T-cell (primary cell): ENCODE results near the gene P2RX1. TPM values are rescaled to one million over a fixed set of nuclear protein-coding genes. Genes with fewer than 3 reads are reported as not detected.

Experiments used
- ATAC-seq, 4 experiments: fragments of 200-7000 bp in 3 of 4; fragments of 150-1000 bp in 1 of 4; cut with Tn5 transposase; replicated peaks in 1 of 4; 1 replicate in 3 of 4; 2 replicates in 1 of 4; pipeline ENCODE4 v1.10.0; 2021; ENCODE audit warnings: moderate library complexity in 3 of 4, mild to moderate bottlenecking in 2 of 4, moderate number of reproducible peaks in 1 of 4
- CTCF ChIA-PET, 2 donors: fragments of 300-600 bp; sonication (Branson Sonifier 250); formaldehyde crosslinking; loops; one replicate each; lab custom pipeline; 2022; ENCODE audit warnings: antibody characterized with exemption in 2 of 2; lab: Charles Lee
- POLR2A ChIA-PET, 2 donors: fragments of 300-600 bp; sonication (Branson Sonifier 250); formaldehyde crosslinking; loops; one replicate each; lab custom pipeline; 2022; ENCODE audit warnings: antibody characterized with exemption in 2 of 2; lab: Charles Lee
- DNase-seq, 35 experiments: peaks; one replicate each; pipeline versions ENCODE4 v3.0.0 to v3.0.0-alpha.2; 2013 to 2023
- H3K27ac ChIP-seq: one replicate; pipeline ENCODE4 v1.5.1; 2013; ENCODE audit warnings: low read length
- H3K27me3 ChIP-seq, 2 experiments: replicated peaks in 1 of 2; 1 replicate in 1 of 2; 2 replicates in 1 of 2; pipeline versions ENCODE4 v1.6.1 to v1.7.0; 2013; ENCODE audit warnings: low read length in 1 of 2, mixed read lengths in 1 of 2; ENCODE audit not compliant: control insufficient read depth in 2 of 2, insufficient read depth in 2 of 2; ENCODE audit errors: extremely low read depth in 1 of 2
- H3K36me3 ChIP-seq, 2 donors: 1 replicate in 1 of 2; 2 replicates in 1 of 2; pipeline versions ENCODE4 v1.6.1 to v1.7.0; 2013; ENCODE audit warnings: low read length in 1 of 2; ENCODE audit not compliant: control insufficient read depth in 2 of 2, insufficient read depth in 1 of 2; ENCODE audit errors: extremely low read depth in 1 of 2
- H3K4me1 ChIP-seq, 2 experiments: 1 replicate in 1 of 2; 2 replicates in 1 of 2; pipeline versions ENCODE4 v1.6.1 to v1.7.0; 2013; ENCODE audit warnings: low read length in 2 of 2, mixed read lengths in 1 of 2; ENCODE audit not compliant: insufficient read depth in 2 of 2, control insufficient read depth in 1 of 2; ENCODE audit errors: extremely low read depth in 1 of 2
- H3K4me3 ChIP-seq, 2 donors: 1 replicate in 1 of 2; 2 replicates in 1 of 2; pipeline versions ENCODE4 v1.5.1 to v1.7.0; 2013; ENCODE audit warnings: mild to moderate bottlenecking in 2 of 2, low read length in 1 of 2, moderate library complexity in 1 of 2; ENCODE audit not compliant: control insufficient read depth in 1 of 2; ENCODE audit errors: extremely low read depth in 1 of 2
- H3K9me3 ChIP-seq: 2 replicates; pipeline ENCODE4 v1.7.0; 2013
- H3K27ac Mint-ChIP-seq, 2 donors: one replicate each; pipeline ENCODE4 v1.8.0; 2020 to 2021; ENCODE audit warnings: mild to moderate bottlenecking in 2 of 2, mixed read lengths in 2 of 2
- H3K27me3 Mint-ChIP-seq, 2 donors: one replicate each; pipeline ENCODE4 v1.8.0; 2021 to 2022; ENCODE audit warnings: mixed read lengths in 2 of 2
- H3K36me3 Mint-ChIP-seq: one replicate; pipeline ENCODE4 v1.8.0; 2021; ENCODE audit warnings: mixed read lengths
- H3K4me1 Mint-ChIP-seq, 3 donors: one replicate each; pipeline ENCODE4 v1.8.0; 2020 to 2022; ENCODE audit warnings: mixed read lengths in 3 of 3, mild to moderate bottlenecking in 1 of 3
- H3K4me3 Mint-ChIP-seq, 3 donors: one replicate each; pipeline ENCODE4 v1.8.0; 2020 to 2022; ENCODE audit warnings: mild to moderate bottlenecking in 3 of 3, mixed read lengths in 3 of 3, moderate library complexity in 3 of 3
- H3K9me3 Mint-ChIP-seq, 3 donors: one replicate each; pipeline ENCODE4 v1.8.0; 2020 to 2022; ENCODE audit warnings: mixed read lengths in 3 of 3
- WGBS: methylation state at CpG from one replicate; pipeline ENCODE4 v1.1.5; 2013; ENCODE audit warnings: missing lambda C conversion rate; ENCODE audit not compliant: insufficient coverage; 5-methylcytosine and 5-hydroxymethylcytosine counted together
- total RNA-seq, 35 experiments: library from RNA in 6 of 35; stranded (reverse) in 6 of 35; fragments of 120-200 nt in 1 of 35; gene quantifications; one replicate each; pipeline versions ENCODE4 v1.2.1 to v1.2.4 and lab custom pipeline; 2013 to 2026

Gene P2RX1
- total RNA-seq, 5 donors from 2014 or later (not counting 1 experiment from before 2014, with no cell fraction given): 0.95 to 3.3 (median 1.2) TPM

- ChIA-PET CTCF (interaction anchor here in 1 of 2 donors (1.0 to 1.3 kb wide), 2 partner anchors 46 to 49 kb away, joined by 3 read pairs; partner anchors contain the start of gene P2RX1), POLR2A (interaction anchor here in 1 of 2 donors (0.6 kb wide), 1 partner anchor 68 kb away, joined by 3 read pairs; no protein-coding TSS in a partner anchor)
- WGBS: 29% methylated on average over 5 of the region's 11 CpGs
- peak overlapping the region; percentile 85 to 88 for H3K27ac Mint-ChIP-seq
- peaks cover 2% of the 10 kb centered on the region for H3K36me3 Mint-ChIP-seq
- H3K4me1 Mint-ChIP-seq: peaks cover 65 to 74% (median 69%) of the 10 kb centered on the region in 3 donors
- Histone ChIP-seq H3K4me1 (peaks cover 45 to 76% of the 10 kb centered on the region in 2 experiments), H3K27ac (peak overlapping the region; percentile 56), H3K9me3 (no peaks in the 10 kb centered on the region), H3K4me3 (peak overlapping the region; percentile 94 to 98), H3K36me3 (peaks cover 5 to 29% of the 10 kb centered on the region in 2 donors), H3K27me3 (no peaks in the 10 kb centered on the region)
- H3K4me3 Mint-ChIP-seq: peak overlapping the region; percentile 80 to 92 (median 85)
- no peak for ATAC-seq
- H3K9me3 Mint-ChIP-seq: no peaks in the 10 kb centered on the region
- DNase-seq: no peak
- H3K27me3 Mint-ChIP-seq: no peaks in the 10 kb centered on the region
Observed at GRCh38 chr17:3962217-3962964, 46.1 kb upstream of the P2RX1 start.

- H3K9me3 ChIP-seq: no peaks in the 10 kb centered on the region
- H3K4me3 Mint-ChIP-seq: peak overlapping the region; percentile 80 to 92 (median 85)
- ChIA-PET CTCF (interaction anchor here in 1 of 2 donors (1.0 to 1.3 kb wide), 2 partner anchors 45 to 49 kb away, joined by 3 read pairs; partner anchors contain the start of gene P2RX1), POLR2A (no interaction called here)
- no peaks in the 10 kb centered on the region for H3K9me3 Mint-ChIP-seq
- H3K27me3 Mint-ChIP-seq: no peaks in the 10 kb centered on the region
- peak overlapping the region; percentile 85 to 88 for H3K27ac Mint-ChIP-seq
- WGBS: 7% methylated on average over 3 of the region's 5 CpGs
- H3K4me3 ChIP-seq: peak overlapping the region; percentile 94 to 98
- H3K36me3 ChIP-seq: peaks cover 5 to 37% of the 10 kb centered on the region in 2 donors
- H3K27ac ChIP-seq: peak overlapping the region; percentile 56
- DNase-seq (peak in 28 of 35 experiments; percentile 8 to 58 (median 25)), ATAC-seq (no peak)
- peaks cover 45 to 82% of the 10 kb centered on the region in 2 experiments for H3K4me1 ChIP-seq
- no peaks in the 10 kb centered on the region for H3K27me3 ChIP-seq
- peaks cover 8% of the 10 kb centered on the region for H3K36me3 Mint-ChIP-seq
- H3K4me1 Mint-ChIP-seq: peaks cover 72 to 76% (median 74%) of the 10 kb centered on the region in 3 donors
Observed at GRCh38 chr17:3961564-3962047, 45.3 kb upstream of the P2RX1 start.

GRCh38 chr17:3960764-3961163, 44.5 kb upstream of the P2RX1 start:
- H3K4me1 ChIP-seq: peaks cover 45 to 82% of the 10 kb centered on the region in 2 experiments
- no peak for ATAC-seq
- peaks cover 12% of the 10 kb centered on the region for H3K36me3 Mint-ChIP-seq
- 81% methylated on average over 11 of the region's 14 CpGs for WGBS
- no peaks in the 10 kb centered on the region for H3K9me3 Mint-ChIP-seq
- peaks cover 76 to 80% (median 79%) of the 10 kb centered on the region in 3 donors for H3K4me1 Mint-ChIP-seq
- H3K9me3 ChIP-seq: no peaks in the 10 kb centered on the region
- H3K36me3 ChIP-seq: peaks cover 5 to 40% of the 10 kb centered on the region in 2 donors
- peak in 2 of 35 experiments; percentile 10 to 23 for DNase-seq
- H3K27me3 ChIP-seq: no peaks in the 10 kb centered on the region
- CTCF ChIA-PET: no interaction called here
- no peaks in the 10 kb centered on the region for H3K27me3 Mint-ChIP-seq
- peak overlapping the region; percentile 29 for H3K27ac ChIP-seq
- H3K4me3 Mint-ChIP-seq: peak overlapping the region; percentile 49 to 92 (median 51)
- POLR2A ChIA-PET: interaction anchor here in 1 of 2 donors (0.5 kb wide), 1 partner anchor 172 kb away, joined by 6 read pairs; no protein-coding TSS in a partner anchor
- H3K4me3 ChIP-seq: peak overlapping the region; percentile 44 to 98
- peak overlapping the region; percentile 68 to 80 for H3K27ac Mint-ChIP-seq

- H3K27me3 ChIP-seq: no peaks in the 10 kb centered on the region
- H3K36me3 ChIP-seq: peaks cover 6 to 47% of the 10 kb centered on the region in 2 donors
- Mint-ChIP-seq H3K36me3 (peaks cover 12% of the 10 kb centered on the region), H3K9me3 (no peaks in the 10 kb centered on the region), H3K4me3 (peak overlapping the region; percentile 49 to 92 (median 51)), H3K27ac (peak overlapping the region; percentile 80 to 87), H3K27me3 (no peaks in the 10 kb centered on the region), H3K4me1 (peaks cover 72 to 78% (median 73%) of the 10 kb centered on the region in 3 donors)
- H3K4me1 ChIP-seq: peaks cover 38 to 81% of the 10 kb centered on the region in 2 experiments
- WGBS: 92% methylated on average over 9 of the region's 14 CpGs
- H3K4me3 ChIP-seq: peak overlapping the region in 1 of 2 donors; percentile 44
- DNase-seq (no peak), ATAC-seq (no peak)
- no peaks in the 10 kb centered on the region for H3K9me3 ChIP-seq
- ChIA-PET POLR2A (interaction anchor here in 1 of 2 donors (0.5 to 0.6 kb wide), 2 partner anchors 173 to 1091 kb away, joined by 3 to 6 read pairs; no protein-coding TSS in a partner anchor), CTCF (no interaction called here)
- peak overlapping the region; percentile 29 for H3K27ac ChIP-seq
Observed at GRCh38 chr17:3959921-3960601, 43.8 kb upstream of the P2RX1 start.

- CTCF ChIA-PET: no interaction called here
Observed at GRCh38 chr17:3959295-3959899, 43.1 kb upstream of the P2RX1 start.

More at GRCh38 chr17:3959295-3959899, 43.1 kb upstream of the P2RX1 start:
- no peak for DNase-seq
- Mint-ChIP-seq H3K9me3 (no peaks in the 10 kb centered on the region), H3K27ac (peak overlapping the region; percentile 80 to 87), H3K4me3 (peak overlapping the region in 2 of 3 donors; percentile 3 to 92), H3K4me1 (peaks cover 71 to 76% (median 72%) of the 10 kb centered on the region in 3 donors), H3K36me3 (peaks cover 12% of the 10 kb centered on the region), H3K27me3 (no peaks in the 10 kb centered on the region)
- Histone ChIP-seq H3K27me3 (no peaks in the 10 kb centered on the region), H3K9me3 (no peaks in the 10 kb centered on the region), H3K4me3 (peak overlapping the region in 1 of 2 donors; percentile 28), H3K4me1 (peaks cover 38 to 81% of the 10 kb centered on the region in 2 experiments), H3K36me3 (peaks cover 8 to 47% of the 10 kb centered on the region in 2 donors), H3K27ac (peak overlapping the region; percentile 29)
- POLR2A ChIA-PET: no interaction called here
- 70% methylated on average over 10 of the region's 15 CpGs for WGBS
- ATAC-seq: no peak
